ENCODE data around the gene TP63.
A peak's percentile ranks its signal among the peaks of the same experiment; 100 is the strongest.

TP63 gene

GRCh38 chr3:189899186-189899585 lies 268.0 kb downstream of the TP63 start:
- H3K4me1 ChIP-seq (ENCODE audit: insufficient read depth, insufficient read length): no peaks in the 10 kb centered on the region

GRCh38 chr3:189900578-189900977 lies 269.4 kb downstream of the TP63 start:
- Histone ChIP-seq H3K9ac (ENCODE audit: insufficient read length, low read depth) (no peak overlapping the region), H3K27me3 (ENCODE audit: insufficient read depth, insufficient read length) (no peaks in the 10 kb centered on the region), H3K4me1 (ENCODE audit: insufficient read depth, insufficient read length) (no peaks in the 10 kb centered on the region), H3K36me3 (ENCODE audit: insufficient read depth, insufficient read length, low read length) (no peaks in the 10 kb centered on the region), H3K9me3 (ENCODE audit: insufficient read depth, low read length) (no peaks in the 10 kb centered on the region), H3K4me3 (ENCODE audit: insufficient read length, low read depth) (no peak overlapping the region)
- TF ChIP-seq SUZ12 (IDR thresholded peaks at IDR 0.05; ENCODE audit: extremely low read depth, insufficient read depth, insufficient read length) (no peak), ZNF274 (IDR thresholded peaks at IDR 0.05; ENCODE audit: low read depth, low read length) (no peak), YY1 (IDR thresholded peaks at IDR 0.05; ENCODE audit: insufficient read depth, insufficient read length) (no peak)
- no peak for DNase-seq (ENCODE audit: low read depth, low spot score)

More at GRCh38 chr3:189899186-189899585, 268.0 kb downstream of the TP63 start:
- no peak for DNase-seq (ENCODE audit: low read depth, low spot score)
- TF ChIP-seq YY1 (IDR thresholded peaks at IDR 0.05; ENCODE audit: insufficient read depth, insufficient read length) (no peak), SUZ12 (IDR thresholded peaks at IDR 0.05; ENCODE audit: extremely low read depth, insufficient read depth, insufficient read length) (no peak), ZNF274 (IDR thresholded peaks at IDR 0.05; ENCODE audit: low read depth, low read length) (no peak)
- H3K4me3 ChIP-seq (ENCODE audit: insufficient read length, low read depth): no peak overlapping the region
- H3K36me3 ChIP-seq (ENCODE audit: insufficient read depth, insufficient read length, low read length): no peaks in the 10 kb centered on the region
- H3K9me3 ChIP-seq (ENCODE audit: insufficient read depth, low read length): no peaks in the 10 kb centered on the region
- no peak overlapping the region for H3K9ac ChIP-seq (ENCODE audit: insufficient read length, low read depth)
- no peaks in the 10 kb centered on the region for H3K27me3 ChIP-seq (ENCODE audit: insufficient read depth, insufficient read length)

GRCh38 chr3:189901481-189901880 lies 270.3 kb downstream of the TP63 start:
- H3K36me3 ChIP-seq (ENCODE audit: insufficient read depth, insufficient read length, low read length): no peaks in the 10 kb centered on the region
- no peak for TF ChIP-seq SUZ12 (IDR thresholded peaks at IDR 0.05; ENCODE audit: extremely low read depth, insufficient read depth, insufficient read length)
- TF ChIP-seq YY1 (IDR thresholded peaks at IDR 0.05; ENCODE audit: insufficient read depth, insufficient read length): no peak
- TF ChIP-seq ZNF274 (IDR thresholded peaks at IDR 0.05; ENCODE audit: low read depth, low read length): no peak

GRCh38 chr3:189902230-189903186 lies 271.3 kb downstream of the TP63 start:
- Histone ChIP-seq H3K9me3 (ENCODE audit: insufficient read depth, low read length) (no peaks in the 10 kb centered on the region), H3K9ac (ENCODE audit: insufficient read length, low read depth) (no peak overlapping the region), H3K4me1 (ENCODE audit: insufficient read depth, insufficient read length) (no peaks in the 10 kb centered on the region), H3K4me3 (ENCODE audit: insufficient read length, low read depth) (no peak overlapping the region), H3K27me3 (ENCODE audit: insufficient read depth, insufficient read length) (no peaks in the 10 kb centered on the region), H3K36me3 (ENCODE audit: insufficient read depth, insufficient read length, low read length) (no peaks in the 10 kb centered on the region)
- no peak for DNase-seq (ENCODE audit: low read depth, low spot score)
- TF ChIP-seq ZNF274 (IDR thresholded peaks at IDR 0.05; ENCODE audit: low read depth, low read length) (no peak), SUZ12 (IDR thresholded peaks at IDR 0.05; ENCODE audit: extremely low read depth, insufficient read depth, insufficient read length) (no peak), YY1 (IDR thresholded peaks at IDR 0.05; ENCODE audit: insufficient read depth, insufficient read length) (no peak)

More at GRCh38 chr3:189901481-189901880, 270.3 kb downstream of the TP63 start:
- H3K27me3 ChIP-seq (ENCODE audit: insufficient read depth, insufficient read length): no peaks in the 10 kb centered on the region
- no peaks in the 10 kb centered on the region for H3K4me1 ChIP-seq (ENCODE audit: insufficient read depth, insufficient read length)
- no peak overlapping the region for H3K4me3 ChIP-seq (ENCODE audit: insufficient read length, low read depth)
- H3K9me3 ChIP-seq (ENCODE audit: insufficient read depth, low read length): no peaks in the 10 kb centered on the region
- H3K9ac ChIP-seq (ENCODE audit: insufficient read length, low read depth): no peak overlapping the region
- no peak for DNase-seq (ENCODE audit: low read depth, low spot score)

DNA sequence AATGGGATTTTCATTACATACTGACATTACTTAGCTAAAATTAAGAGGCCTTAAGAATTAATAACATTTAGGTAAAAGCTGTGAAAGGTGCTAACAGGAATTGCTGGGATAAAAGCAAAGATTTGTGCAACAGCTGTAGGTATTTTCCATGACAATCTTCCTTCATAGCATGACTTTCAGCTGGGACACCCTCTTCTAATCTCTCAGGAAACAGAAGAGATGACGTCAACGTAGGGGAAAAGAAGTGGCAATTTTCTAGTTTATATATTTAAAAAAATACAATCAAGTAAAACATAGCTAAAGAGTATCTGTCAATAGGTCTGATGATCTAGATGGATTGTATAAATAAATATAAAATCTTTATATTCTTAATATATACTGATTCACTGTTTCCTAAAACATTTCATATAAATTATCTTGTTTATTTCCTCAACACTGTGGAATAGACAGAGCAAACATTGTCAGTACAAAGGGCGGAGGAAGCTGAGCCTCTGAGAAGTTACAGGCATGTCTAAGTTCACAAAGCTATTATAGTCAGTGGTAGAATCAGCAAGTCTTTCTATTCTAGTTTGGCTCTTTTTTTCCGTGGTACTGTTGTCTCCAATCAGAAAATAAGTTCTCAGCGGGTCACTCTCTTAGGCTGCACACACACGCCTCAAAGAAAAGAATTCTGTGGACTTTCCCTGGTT lies 272.5 kb downstream of the TP63 start:
- Histone ChIP-seq H3K4me3 (ENCODE audit: insufficient read length, low read depth) (no peak overlapping the region), H3K27me3 (ENCODE audit: insufficient read depth, insufficient read length) (no peaks in the 10 kb centered on the region), H3K4me1 (ENCODE audit: insufficient read depth, insufficient read length) (no peaks in the 10 kb centered on the region), H3K36me3 (ENCODE audit: insufficient read depth, insufficient read length, low read length) (no peaks in the 10 kb centered on the region), H3K9ac (ENCODE audit: insufficient read length, low read depth) (no peak overlapping the region), H3K9me3 (ENCODE audit: insufficient read depth, low read length) (no peaks in the 10 kb centered on the region)
- no peak for TF ChIP-seq YY1 (IDR thresholded peaks at IDR 0.05; ENCODE audit: insufficient read depth, insufficient read length)
- TF ChIP-seq SUZ12 (IDR thresholded peaks at IDR 0.05; ENCODE audit: extremely low read depth, insufficient read depth, insufficient read length): no peak
- no peak for TF ChIP-seq ZNF274 (IDR thresholded peaks at IDR 0.05; ENCODE audit: low read depth, low read length)
- no peak for DNase-seq (ENCODE audit: low read depth, low spot score)

- H3K9ac ChIP-seq (ENCODE audit: insufficient read length, low read depth): no peak overlapping the region
- H3K36me3 ChIP-seq (ENCODE audit: insufficient read depth, insufficient read length, low read length): no peaks in the 10 kb centered on the region
- no peak overlapping the region for H3K4me3 ChIP-seq (ENCODE audit: insufficient read length, low read depth)
- H3K27me3 ChIP-seq (ENCODE audit: insufficient read depth, insufficient read length): no peaks in the 10 kb centered on the region
- no peak for DNase-seq (ENCODE audit: low read depth, low spot score)
- no peaks in the 10 kb centered on the region for H3K9me3 ChIP-seq (ENCODE audit: insufficient read depth, low read length)
- TF ChIP-seq ZNF274 (IDR thresholded peaks at IDR 0.05; ENCODE audit: low read depth, low read length): no peak
- no peak for TF ChIP-seq YY1 (IDR thresholded peaks at IDR 0.05; ENCODE audit: insufficient read depth, insufficient read length)
- no peak for TF ChIP-seq SUZ12 (IDR thresholded peaks at IDR 0.05; ENCODE audit: extremely low read depth, insufficient read depth, insufficient read length)
- no peaks in the 10 kb centered on the region for H3K4me1 ChIP-seq (ENCODE audit: insufficient read depth, insufficient read length)
Observed at GRCh38 chr3:189907803-189908202, 276.6 kb downstream of the TP63 start.

DNA sequence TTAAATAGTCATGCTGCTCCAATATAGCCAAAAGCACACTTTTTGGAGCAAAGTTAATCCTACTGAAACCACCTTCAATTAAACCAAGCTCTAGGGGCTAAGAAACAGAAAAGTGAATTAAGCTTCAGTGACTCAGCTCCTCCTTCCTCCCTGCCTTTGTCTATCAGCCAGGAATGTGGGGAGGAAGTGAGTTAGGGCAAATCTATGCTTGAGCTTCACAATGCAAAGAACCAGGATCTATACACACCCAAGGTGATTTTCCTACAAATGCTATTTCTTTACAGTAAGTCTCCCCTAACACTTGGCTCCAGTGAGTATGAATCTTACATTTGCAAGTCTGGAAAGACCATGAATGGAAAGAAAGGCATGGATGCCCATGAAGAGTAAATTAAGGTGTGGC lies 277.5 kb downstream of the TP63 start:
- H3K9me3 ChIP-seq (ENCODE audit: insufficient read depth, low read length): no peaks in the 10 kb centered on the region
- H3K4me3 ChIP-seq (ENCODE audit: insufficient read length, low read depth): no peak overlapping the region
- no peaks in the 10 kb centered on the region for H3K4me1 ChIP-seq (ENCODE audit: insufficient read depth, insufficient read length)
- H3K9ac ChIP-seq (ENCODE audit: insufficient read length, low read depth): no peak overlapping the region
- H3K36me3 ChIP-seq (ENCODE audit: insufficient read depth, insufficient read length, low read length): no peaks in the 10 kb centered on the region
- DNase-seq (ENCODE audit: low read depth, low spot score): peak; percentile 11
- TF ChIP-seq YY1 (IDR thresholded peaks at IDR 0.05; ENCODE audit: insufficient read depth, insufficient read length) (no peak), ZNF274 (IDR thresholded peaks at IDR 0.05; ENCODE audit: low read depth, low read length) (no peak), SUZ12 (IDR thresholded peaks at IDR 0.05; ENCODE audit: extremely low read depth, insufficient read depth, insufficient read length) (no peak)
- H3K27me3 ChIP-seq (ENCODE audit: insufficient read depth, insufficient read length): no peaks in the 10 kb centered on the region
